Measurements from ENCODE around the gene NELFB.

NELFB gene

DNA sequence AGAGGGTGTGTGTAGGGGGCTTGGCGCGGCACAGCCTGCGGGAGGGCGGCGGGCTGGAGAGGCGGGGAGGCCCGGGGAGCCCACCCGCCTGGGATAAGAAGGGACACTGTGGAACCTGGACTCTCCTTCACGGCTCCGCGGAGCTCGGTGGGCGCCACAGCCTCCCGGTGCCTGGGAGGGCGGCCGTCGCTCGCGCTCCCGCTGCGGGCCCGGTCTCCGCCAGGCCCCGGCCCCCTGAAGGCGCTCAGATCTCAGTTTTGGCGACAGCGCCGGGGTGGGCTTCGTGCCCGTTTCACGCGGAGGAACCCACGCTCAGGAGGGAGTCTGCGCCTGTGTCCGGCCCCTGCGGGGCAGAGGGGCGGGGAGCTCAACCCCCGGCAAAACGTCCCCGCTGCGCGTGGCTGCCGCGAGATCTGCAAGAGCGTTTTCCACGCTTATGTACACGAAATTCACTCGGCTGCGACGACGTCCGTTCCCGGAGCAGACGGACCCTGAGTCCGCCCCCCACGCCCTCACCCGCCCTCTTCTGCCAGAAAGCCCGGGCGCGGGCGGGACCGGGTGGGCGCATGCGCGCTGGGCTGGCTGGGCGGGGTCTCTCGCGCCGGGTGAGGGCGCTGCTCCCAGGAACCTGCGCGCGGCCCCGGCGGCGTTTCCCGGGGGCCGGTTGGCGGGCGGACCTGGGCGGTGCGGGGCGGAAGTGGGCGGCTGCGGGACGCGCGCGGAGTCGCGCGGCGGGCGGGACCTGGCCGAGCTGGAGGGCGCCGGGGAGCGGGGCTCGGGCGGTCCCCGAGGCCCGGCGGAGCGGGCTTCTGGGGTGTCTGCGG, at the start of gene NELFB:
TSS of gene NELFB (plus strand) at position 704 of the 824 bp plus-strand sequence.
- peak; percentile 98 for DNase-seq

DNA sequence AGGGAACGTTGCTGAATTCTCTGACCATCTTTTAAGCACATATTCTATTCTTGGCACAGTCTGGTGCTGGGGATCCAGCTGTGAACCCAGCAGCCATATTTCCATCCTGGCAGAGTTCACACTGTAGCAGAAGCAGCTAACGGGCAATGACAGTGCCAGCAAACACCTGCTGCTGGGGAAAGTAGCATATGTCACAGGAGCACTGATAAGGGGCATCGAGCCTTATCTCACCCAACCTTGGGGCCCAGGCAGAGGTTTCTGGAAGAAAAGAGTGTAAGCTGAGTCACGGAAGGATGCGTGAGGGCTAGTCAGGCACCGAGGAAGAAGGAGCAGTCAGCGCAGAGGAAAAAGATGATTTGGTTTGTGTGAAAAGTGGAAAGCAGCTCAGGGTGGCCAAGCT, 48.5 kb upstream of the NELFB start:
- DNase-seq: no peak

GRCh38 chr9:137211532-137211931, 43.6 kb upstream of the NELFB start:
- no peak for DNase-seq

GRCh38 chr9:137212520-137212919, 42.6 kb upstream of the NELFB start:
- no peak for DNase-seq

DNA sequence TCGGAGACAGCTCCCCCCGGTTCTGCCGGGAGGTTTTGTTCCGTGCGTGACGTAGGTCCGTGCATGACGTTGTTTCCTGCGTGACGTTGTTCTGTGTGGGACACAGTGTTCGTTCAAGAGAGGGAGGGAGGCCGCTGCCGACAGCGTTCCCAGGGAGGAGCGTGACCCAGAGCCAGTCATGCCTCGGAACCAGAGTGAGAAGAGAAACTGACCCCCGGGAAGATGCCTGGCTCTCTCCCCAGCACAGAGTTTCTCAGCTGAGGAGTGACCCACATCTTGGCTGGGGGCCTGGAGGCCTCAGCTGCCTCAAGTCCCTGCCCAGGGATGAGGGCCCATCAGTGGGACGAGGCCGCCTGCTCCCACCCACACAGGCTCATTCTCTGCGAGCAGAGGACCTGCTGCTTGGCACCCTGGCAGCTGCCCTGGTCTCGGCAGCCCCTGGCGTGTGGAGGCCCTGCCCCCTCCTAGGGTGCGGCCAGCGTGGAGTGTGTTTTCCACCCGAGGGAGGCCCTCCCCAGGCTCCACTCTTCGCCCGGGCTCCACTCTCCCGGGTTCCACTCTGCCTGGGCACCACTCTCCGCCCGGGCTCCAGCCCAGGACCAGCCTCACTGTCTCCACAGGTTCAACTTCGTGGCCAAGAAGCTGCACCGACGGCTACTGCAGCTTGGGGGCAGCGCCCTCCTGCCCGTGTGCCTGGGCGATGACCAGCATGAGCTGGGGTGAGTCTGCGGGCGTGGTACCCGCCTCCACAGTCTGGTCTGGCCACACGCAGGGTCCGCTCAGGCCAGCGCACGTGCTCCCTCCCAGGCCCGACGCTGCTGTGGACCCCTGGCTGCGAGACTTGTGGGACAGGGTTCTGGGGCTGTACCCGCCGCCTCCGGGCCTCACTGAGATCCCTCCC, 41.7 kb upstream of the NELFB start:
- DNase-seq: no peak

- no peak for DNase-seq
Measured at GRCh38 chr9:137214620-137215019, 40.5 kb upstream of the NELFB start.

GRCh38 chr9:137215196-137215986, 39.7 kb upstream of the NELFB start:
- DNase-seq: no peak

DNA sequence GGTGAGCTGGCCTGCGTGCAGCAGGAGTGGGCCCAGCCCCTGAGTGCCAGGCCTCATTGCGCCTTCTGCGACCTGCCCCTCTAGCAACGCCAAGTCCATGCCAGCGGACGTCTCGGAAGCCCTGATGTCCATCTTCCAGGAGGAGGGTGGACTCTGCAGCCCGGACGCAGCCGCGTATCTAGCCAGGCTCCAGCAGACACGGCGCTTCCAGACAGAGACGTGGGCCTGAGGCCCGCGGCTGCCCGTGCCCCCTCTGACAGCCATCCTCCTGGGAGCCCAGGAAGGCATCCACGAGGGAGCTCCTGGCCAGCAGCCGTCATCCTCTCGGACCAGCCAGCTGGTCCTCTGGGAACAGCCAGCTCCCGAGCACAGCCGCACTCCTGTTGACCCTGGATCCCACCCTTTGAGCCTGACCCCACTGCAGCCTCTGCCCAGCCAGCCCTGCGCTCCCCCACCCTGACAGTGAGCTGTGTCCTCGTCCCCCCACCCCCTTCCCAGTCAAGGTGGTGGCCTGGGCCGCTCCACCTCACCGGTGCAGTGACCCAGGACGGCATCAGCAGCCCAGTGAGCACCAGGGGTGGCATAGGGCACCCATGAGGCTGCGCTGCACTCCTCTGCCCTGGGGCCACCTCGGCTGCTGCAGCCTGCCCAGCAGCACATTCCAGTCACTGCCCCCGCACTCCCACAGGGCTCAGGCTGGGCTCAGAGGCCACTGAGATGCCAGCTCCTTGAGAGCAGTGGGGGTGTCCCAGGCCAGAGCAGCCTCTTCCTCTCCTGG, 38.8 kb upstream of the NELFB start:
- no peak for DNase-seq

DNA sequence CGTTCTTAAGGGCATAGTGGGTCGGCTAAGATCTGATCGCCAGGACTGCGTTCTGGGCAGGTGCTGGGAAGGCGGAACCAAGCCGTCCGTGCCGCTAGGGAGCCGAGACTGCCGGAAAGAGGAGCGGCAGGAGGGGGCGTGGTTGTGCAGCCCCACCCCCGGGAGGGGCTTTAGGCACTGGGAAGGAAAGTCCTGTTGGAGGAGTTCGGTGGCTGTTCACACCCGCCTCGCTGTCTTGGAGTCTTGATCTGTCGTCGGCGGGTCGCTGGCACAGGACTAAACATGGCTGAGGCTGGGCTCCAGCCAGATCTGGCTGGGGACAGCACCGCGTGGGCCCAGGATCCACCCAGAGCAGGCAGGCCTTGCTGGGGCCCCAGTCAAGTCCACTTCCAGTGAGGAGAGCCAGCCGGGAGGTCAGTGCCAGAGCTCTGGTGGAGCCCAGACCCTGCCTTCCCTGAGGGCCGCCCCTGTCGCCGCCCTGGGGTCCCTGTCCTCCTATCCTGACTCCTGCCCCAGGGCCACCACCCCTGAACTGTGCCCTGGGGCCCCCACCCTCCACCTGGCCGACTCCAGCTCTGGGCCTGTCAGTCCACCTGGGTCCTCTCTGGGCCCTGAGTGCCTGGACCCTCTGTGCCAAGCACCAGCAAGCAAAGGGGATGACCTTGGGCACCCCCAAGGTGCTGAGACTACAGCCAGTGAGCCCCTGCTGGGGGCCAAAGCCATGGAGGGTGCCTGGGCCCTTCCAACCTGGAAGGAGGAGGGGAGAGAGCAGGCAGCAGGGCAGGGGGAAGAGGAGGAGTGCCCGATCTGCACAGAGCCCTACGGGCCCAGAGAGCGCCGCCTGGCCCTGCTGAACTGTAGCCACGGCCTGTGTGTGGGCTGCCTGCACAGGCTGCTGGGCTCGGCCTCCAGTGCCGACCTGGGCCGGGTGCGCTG, 37.6 kb upstream of the NELFB start:
- peak; percentile 40 for DNase-seq

- DNase-seq: no peak
Measured at GRCh38 chr9:137218212-137218753, 36.8 kb upstream of the NELFB start.

GRCh38 chr9:137218754-137219271, 36.3 kb upstream of the NELFB start:
- no peak for DNase-seq

GRCh38 chr9:137219757-137220316, 35.3 kb upstream of the NELFB start:
- no peak for DNase-seq

DNA sequence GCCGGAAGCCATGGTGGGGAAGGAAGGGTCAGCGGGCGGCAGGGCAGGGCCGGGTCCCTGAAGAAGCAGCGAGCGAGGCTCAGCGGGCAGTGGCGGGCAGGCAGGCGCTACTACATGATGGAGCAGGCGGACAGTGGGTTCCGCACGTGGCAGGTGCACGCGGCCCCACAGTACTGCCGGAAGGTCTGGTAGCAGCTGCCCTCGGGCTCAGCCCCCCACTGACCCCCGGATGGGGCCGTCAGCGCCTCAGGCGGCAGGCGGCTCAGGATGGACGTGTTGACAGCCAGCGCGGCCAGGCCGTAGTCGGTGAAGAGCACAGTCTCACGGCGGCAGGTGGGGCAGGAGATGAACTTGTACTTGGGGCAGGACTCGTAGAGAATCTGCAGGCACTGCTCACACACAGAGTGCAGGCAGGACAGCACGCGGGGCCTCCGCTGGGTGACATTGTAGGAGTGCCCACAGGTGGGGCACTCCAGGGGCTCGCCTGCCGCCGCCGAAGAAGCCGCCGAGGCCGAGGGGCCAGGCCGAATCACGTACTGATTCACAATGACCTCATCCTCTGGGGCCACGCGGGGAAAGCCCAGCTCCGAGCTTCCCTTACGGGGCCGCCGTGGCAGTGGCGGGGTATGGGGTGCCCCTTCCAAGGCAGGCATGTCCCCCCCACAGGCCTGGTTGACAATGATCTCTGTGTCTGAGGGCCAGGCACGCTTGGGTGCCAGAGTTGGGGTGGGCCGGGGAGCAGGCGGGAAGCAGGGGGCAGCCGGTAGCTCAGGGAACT, 34.6 kb upstream of the NELFB start:
- DNase-seq: no peak

GRCh38 chr9:137221095-137221505, 34.0 kb upstream of the NELFB start:
- no peak for DNase-seq

- peak; percentile 44 for DNase-seq
Measured at GRCh38 chr9:137221506-137222111, 33.5 kb upstream of the NELFB start.

- peak; percentile 24 for DNase-seq
Measured at GRCh38 chr9:137222190-137223077, 32.7 kb upstream of the NELFB start, which contains the start of gene RNF208. Gene RNF208 (minus strand): TSS chr9:137222240. CDS start chr9:137221212, 1,028 bp downstream.
